Progenitor cell of endocrine pancreas (in vitro differentiated cells): ENCODE data around the gene DBNDD1. TPM values are rescaled to one million over a fixed set of nuclear protein-coding genes. Genes with fewer than 3 reads are reported as not detected.

ENCODE experiments used
- DNase-seq: peaks from one replicate; pipeline ENCODE4 v3.0.0; 2021; ENCODE audit warnings: low spot score; ENCODE audit not compliant: unreplicated experiment
- H3K27ac Mint-ChIP-seq: 2 replicates; pipeline ENCODE4 v1.8.0; 2021; ENCODE audit warnings: mild to moderate bottlenecking, moderate library complexity, mixed read lengths
- H3K27me3 Mint-ChIP-seq: 2 replicates; pipeline ENCODE4 v1.8.0; 2021; ENCODE audit warnings: mixed read lengths
- H3K36me3 Mint-ChIP-seq: 2 replicates; pipeline ENCODE4 v1.8.0; 2022; ENCODE audit warnings: mixed read lengths; ENCODE audit not compliant: insufficient read depth
- H3K4me1 Mint-ChIP-seq: 2 replicates; pipeline ENCODE4 v1.8.0; 2021; ENCODE audit warnings: low read depth, mixed read lengths
- H3K4me3 Mint-ChIP-seq: 2 replicates; pipeline ENCODE4 v1.8.0; 2021; ENCODE audit warnings: low read depth, mild to moderate bottlenecking, moderate library complexity, mixed read lengths
- H3K9me3 Mint-ChIP-seq: 2 replicates; pipeline ENCODE4 v1.8.0; 2021; ENCODE audit warnings: low read depth, mixed read lengths
- total RNA-seq: library from RNA; stranded (reverse); gene quantifications from 2 replicates; pipeline ENCODE4 v1.2.1, GENCODE V29; 2021
- TF ChIP-seq, protein P1 (sequence below): fragments of 200-600 bp; sonication (generic); IDR thresholded peaks from one replicate; pipeline ENCODE4 v1.5.0; 2021; ENCODE audit warnings: antibody characterized with exemption, mild to moderate bottlenecking; ENCODE audit not compliant: unreplicated experiment

DBNDD1 gene
- total RNA-seq, 1 donor from 2014 or later, result 57.4 TPM

GRCh38 chr16:90047714-90048346 lies 28.6 kb upstream of the DBNDD1 start:
- no peaks in the 10 kb centered on the region for H3K9me3 Mint-ChIP-seq
- TF ChIP-seq, protein P1, sequence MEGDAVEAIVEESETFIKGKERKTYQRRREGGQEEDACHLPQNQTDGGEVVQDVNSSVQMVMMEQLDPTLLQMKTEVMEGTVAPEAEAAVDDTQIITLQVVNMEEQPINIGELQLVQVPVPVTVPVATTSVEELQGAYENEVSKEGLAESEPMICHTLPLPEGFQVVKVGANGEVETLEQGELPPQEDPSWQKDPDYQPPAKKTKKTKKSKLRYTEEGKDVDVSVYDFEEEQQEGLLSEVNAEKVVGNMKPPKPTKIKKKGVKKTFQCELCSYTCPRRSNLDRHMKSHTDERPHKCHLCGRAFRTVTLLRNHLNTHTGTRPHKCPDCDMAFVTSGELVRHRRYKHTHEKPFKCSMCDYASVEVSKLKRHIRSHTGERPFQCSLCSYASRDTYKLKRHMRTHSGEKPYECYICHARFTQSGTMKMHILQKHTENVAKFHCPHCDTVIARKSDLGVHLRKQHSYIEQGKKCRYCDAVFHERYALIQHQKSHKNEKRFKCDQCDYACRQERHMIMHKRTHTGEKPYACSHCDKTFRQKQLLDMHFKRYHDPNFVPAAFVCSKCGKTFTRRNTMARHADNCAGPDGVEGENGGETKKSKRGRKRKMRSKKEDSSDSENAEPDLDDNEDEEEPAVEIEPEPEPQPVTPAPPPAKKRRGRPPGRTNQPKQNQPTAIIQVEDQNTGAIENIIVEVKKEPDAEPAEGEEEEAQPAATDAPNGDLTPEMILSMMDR, result no peak
- peaks cover 14% of the 10 kb centered on the region for H3K27me3 Mint-ChIP-seq
- no peak overlapping the region for H3K27ac Mint-ChIP-seq
- peak overlapping the region; percentile 14 for H3K4me3 Mint-ChIP-seq
- peaks cover 4% of the 10 kb centered on the region for H3K36me3 Mint-ChIP-seq
- peaks cover 3% of the 10 kb centered on the region for H3K4me1 Mint-ChIP-seq
- no peak for DNase-seq

DNA sequence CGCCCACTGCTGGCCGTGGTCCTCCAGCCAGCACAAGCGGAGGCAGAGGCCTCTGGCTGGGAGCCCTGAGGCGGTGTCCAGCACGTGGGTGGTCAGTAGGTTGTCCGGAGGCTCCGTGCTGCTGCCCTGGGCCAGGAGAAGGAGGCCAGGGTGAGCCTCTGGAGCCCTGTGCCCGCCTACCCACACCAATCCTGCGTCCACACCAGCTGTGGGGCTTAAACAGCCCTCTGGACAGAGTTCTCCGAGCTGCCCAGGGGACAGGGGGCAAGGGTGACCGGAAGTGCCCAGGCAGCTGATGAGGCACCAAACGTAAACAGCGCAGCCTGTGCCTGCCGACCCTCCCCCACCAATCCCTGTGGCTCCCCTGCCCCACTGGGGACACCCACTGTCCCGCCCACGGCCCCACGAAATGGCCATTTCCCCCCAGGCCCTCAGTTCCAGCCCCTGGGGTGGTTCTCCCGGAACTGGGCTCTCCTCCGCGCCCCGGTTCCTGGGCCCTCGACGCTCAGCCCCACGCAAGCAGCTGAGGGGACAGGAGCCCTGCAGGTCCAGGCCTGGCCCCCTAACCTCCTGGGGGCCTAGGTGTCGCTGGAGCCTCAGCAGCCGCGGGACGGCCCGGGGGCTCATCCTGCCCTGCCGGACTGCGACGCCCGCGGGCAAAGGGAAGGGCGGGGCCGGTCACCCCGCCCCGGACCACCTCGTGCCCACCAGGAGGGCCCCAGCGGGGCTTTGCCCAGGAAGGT lies 27.9 kb upstream of the DBNDD1 start:
- H3K36me3 Mint-ChIP-seq, result peaks cover 8% of the 10 kb centered on the region
- no peak overlapping the region for H3K27ac Mint-ChIP-seq
- H3K27me3 Mint-ChIP-seq, result peaks cover 14% of the 10 kb centered on the region
- H3K9me3 Mint-ChIP-seq, result no peaks in the 10 kb centered on the region
- peaks cover 3% of the 10 kb centered on the region for H3K4me1 Mint-ChIP-seq
- TF ChIP-seq, protein P1, result no peak
- DNase-seq, result no peak
- peak overlapping the region; percentile 53 for H3K4me3 Mint-ChIP-seq

GRCh38 chr16:90046122-90046970 lies 27.1 kb upstream of the DBNDD1 start:
- Mint-ChIP-seq H3K4me1 (peaks cover 3% of the 10 kb centered on the region), H3K27ac (peak overlapping the region; percentile 59), H3K27me3 (peaks cover 14% of the 10 kb centered on the region), H3K4me3 (peak overlapping the region; percentile 53), H3K9me3 (no peaks in the 10 kb centered on the region), H3K36me3 (peaks cover 8% of the 10 kb centered on the region)
- TF ChIP-seq, protein P1, result no peak
- DNase-seq, result peak; percentile 58

DNA sequence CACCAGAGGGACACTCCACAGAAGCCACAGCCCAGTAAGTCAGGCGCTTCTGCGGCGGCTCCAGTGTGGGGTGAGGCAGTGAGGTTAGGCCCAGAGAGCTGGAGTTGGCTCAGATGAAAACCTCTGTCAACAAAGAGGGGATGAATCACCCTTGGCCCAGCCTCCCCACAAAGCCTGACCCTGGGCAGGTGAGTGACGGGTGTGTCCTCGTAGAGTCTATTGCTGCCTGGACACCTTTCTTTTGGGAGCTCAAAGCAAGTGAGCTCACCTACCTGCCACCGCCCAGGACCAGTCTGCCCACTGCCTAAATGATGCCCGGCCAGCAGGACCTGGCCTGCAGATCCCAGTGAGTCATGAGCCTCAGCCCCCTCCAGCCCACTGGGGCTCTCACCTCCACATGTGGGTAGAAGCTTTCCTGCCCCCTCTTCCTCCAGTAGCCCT lies 24.9 kb upstream of the DBNDD1 start:
- H3K27me3 Mint-ChIP-seq, result peaks cover 11% of the 10 kb centered on the region
- H3K4me3 Mint-ChIP-seq, result no peak overlapping the region
- H3K4me1 Mint-ChIP-seq, result peaks cover 3% of the 10 kb centered on the region
- peaks cover 10% of the 10 kb centered on the region for H3K36me3 Mint-ChIP-seq
- H3K9me3 Mint-ChIP-seq, result no peaks in the 10 kb centered on the region
- no peak for DNase-seq
- no peak overlapping the region for H3K27ac Mint-ChIP-seq
- TF ChIP-seq, protein P1, result no peak

DNA sequence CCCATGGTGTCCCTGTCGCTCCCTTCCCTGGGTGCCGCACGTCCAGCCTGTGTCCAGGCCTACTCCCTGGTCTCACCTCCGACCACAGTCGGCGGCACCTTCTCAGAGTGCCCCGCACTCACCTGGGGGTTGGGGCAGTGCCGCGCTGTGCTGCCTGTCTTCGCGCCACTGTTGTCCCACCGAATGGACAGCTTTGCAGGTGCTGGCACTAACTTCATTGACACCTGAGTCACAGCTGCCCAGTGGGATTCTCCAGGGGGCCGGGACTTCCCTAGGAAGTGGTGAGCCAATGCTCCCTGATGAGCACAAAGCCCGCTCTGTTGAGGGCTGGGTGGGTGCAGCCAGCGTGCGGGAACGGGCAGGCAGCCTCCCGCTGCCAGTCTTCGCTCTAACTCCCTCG lies 24.3 kb upstream of the DBNDD1 start:
- Mint-ChIP-seq H3K4me3 (no peak overlapping the region), H3K27ac (no peak overlapping the region), H3K4me1 (peaks cover 3% of the 10 kb centered on the region), H3K27me3 (peaks cover 5% of the 10 kb centered on the region), H3K9me3 (no peaks in the 10 kb centered on the region), H3K36me3 (peaks cover 10% of the 10 kb centered on the region)
- TF ChIP-seq, protein P1, result no peak
- no peak for DNase-seq
